Cardiac fibroblast (primary cell): ENCODE data around the gene SPRR2D.

Experiments
- DNase-seq, 2 donors: peaks; one replicate each; pipeline versions ENCODE4 v3.0.0 to v3.0.0-alpha.2; 2010; ENCODE audit warnings: low read depth in 2 of 2
- H3K4me3 ChIP-seq, 2 donors: replicated peaks in 1 of 2; 1 replicate in 1 of 2; 2 replicates in 1 of 2; pipeline ENCODE4 v1.5.1; 2011; ENCODE audit warnings: low read depth in 2 of 2, low read length in 2 of 2, mild to moderate bottlenecking in 2 of 2, moderate library complexity in 1 of 2
- CTCF ChIP-seq: IDR thresholded peaks from one replicate; pipeline ENCODE4 v1.5.1; 2011; ENCODE audit warnings: low read depth, mild to moderate bottlenecking, low read length, inconsistent platforms

The SPRR2D gene

GRCh38 chr1:153001382-153001781 is 39.5 kb downstream of the SPRR2D start, which contains the start of gene SPRR3:
TSS of gene SPRR3 (plus strand) at chr1:153001749. CDS start at chr1:153003021, 1,272 bp downstream.
- DNase-seq = no peak
- no peak within 1 kb of the TSS for H3K4me3 ChIP-seq
- no peak for TF ChIP-seq CTCF

GRCh38 chr1:153000294-153000693 is 40.6 kb downstream of the SPRR2D start:
- no peak for DNase-seq
- no peak overlapping the region for H3K4me3 ChIP-seq
- TF ChIP-seq CTCF = no peak

GRCh38 chr1:152999818-153000217 is 41.1 kb downstream of the SPRR2D start:
- no peak overlapping the region for H3K4me3 ChIP-seq
- TF ChIP-seq CTCF = no peak

GRCh38 chr1:152998476-152998875 is 42.4 kb downstream of the SPRR2D start:
- no peak overlapping the region for H3K4me3 ChIP-seq
- no peak for TF ChIP-seq CTCF
- DNase-seq = no peak

More at GRCh38 chr1:152999818-153000217, 41.1 kb downstream of the SPRR2D start:
- no peak for DNase-seq

GRCh38 chr1:152997901-152998300 is 43.0 kb downstream of the SPRR2D start:
- no peak overlapping the region for H3K4me3 ChIP-seq
- no peak for DNase-seq
- no peak for TF ChIP-seq CTCF

- DNase-seq = no peak
- no peak for TF ChIP-seq CTCF
- H3K4me3 ChIP-seq = no peak overlapping the region
These were observed 44.1 kb downstream of the SPRR2D start for GRCh38 chr1:152996633-152997400.

GRCh38 chr1:152995842-152996241 is 45.1 kb downstream of the SPRR2D start:
- TF ChIP-seq CTCF = no peak
- H3K4me3 ChIP-seq = no peak overlapping the region
- DNase-seq = no peak
